Measurements from ENCODE around the gene PIGN.

DNA sequence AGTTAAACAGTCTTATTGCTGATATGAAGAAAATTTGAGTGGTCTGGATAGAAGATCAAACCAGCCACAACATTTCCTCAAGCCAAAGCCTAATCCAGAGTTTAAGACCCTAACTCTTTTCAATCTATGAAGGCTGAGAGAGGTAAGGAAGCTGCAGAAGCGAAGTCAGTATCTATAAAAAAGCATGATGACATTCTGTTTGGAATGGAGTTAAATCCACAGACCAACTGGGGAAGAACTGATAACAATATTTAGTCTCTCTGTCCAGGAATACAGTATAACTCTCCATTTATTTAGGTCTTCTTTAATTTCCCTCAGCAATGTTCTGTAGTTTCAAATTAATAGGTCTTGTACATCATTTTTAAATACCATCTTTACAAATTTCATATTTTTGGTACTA lies 16.0 kb downstream of the PIGN start:
- TF ChIP-seq CTCF (IDR thresholded peaks at IDR 0.05) = no peak
- TF ChIP-seq POLR2A (IDR thresholded peaks at IDR 0.05) = no peak
